GM10266 (cell line): ENCODE measurements around the gene TEF.
A peak's percentile ranks its signal among the peaks of the same experiment; 100 is the strongest.

ENCODE experiments used
- DNase-seq: peaks from one replicate; pipeline ENCODE4 v3.0.0; 2012; ENCODE audit errors: extremely low spot score
- CTCF ChIP-seq: IDR thresholded peaks from 2 replicates; pipeline ENCODE4 v1.5.1; 2012; ENCODE audit warnings: mild to moderate bottlenecking, low read depth; ENCODE audit not compliant: control insufficient read depth, insufficient read depth; ENCODE audit errors: missing control alignments

Gene TEF

GRCh38 chr22:41446639-41447434 is 65.1 kb downstream of the TEF start, which contains the start of gene TOB2:
Gene TOB2 (minus strand): TSS chr22:41446801. CDS start chr22:41437345, 9,456 bp downstream.
- no peak for TF ChIP-seq CTCF
- DNase-seq = peak; percentile 89

GRCh38 chr22:41447435-41448188 is 65.9 kb downstream of the TEF start:
- DNase-seq = no peak
- TF ChIP-seq CTCF = no peak

GRCh38 chr22:41448189-41448808 is 66.6 kb downstream of the TEF start:
- no peak for TF ChIP-seq CTCF
- peak; percentile 92 for DNase-seq
